Astrocyte (in vitro differentiated cells and primary cell): ENCODE results near the gene SAC3D1. TPM values are rescaled to one million over a fixed set of nuclear protein-coding genes. Genes with fewer than 3 reads are reported as not detected.

Source experiments
- DNase-seq: peaks from one replicate; pipeline ENCODE4 v3.0.0-alpha.2; 2010; ENCODE audit warnings: low read depth
- FAIRE-seq: peaks from 2 replicates; lab custom pipeline; 2011; peaks lifted over from hg19 to GRCh38; lab: Jason Lieb, UNC
- H2AFZ ChIP-seq: 2 replicates; pipeline ENCODE4 v1.6.0; 2012; ENCODE audit warnings: low read depth, low read length, inconsistent platforms
- H3K27ac ChIP-seq: 2 replicates; pipeline ENCODE4 v1.5.1; 2011; ENCODE audit warnings: low read depth, low read length, inconsistent platforms
- H3K27me3 ChIP-seq: 2 replicates; pipeline ENCODE4 v1.6.0; 2011; ENCODE audit warnings: low read length, inconsistent platforms; ENCODE audit not compliant: insufficient read depth
- H3K36me3 ChIP-seq: 2 replicates; pipeline ENCODE4 v1.5.1; 2011; ENCODE audit warnings: low read length, inconsistent platforms; ENCODE audit not compliant: insufficient read depth
- H3K4me1 ChIP-seq: 2 replicates; pipeline ENCODE4 v1.5.1; 2011; ENCODE audit warnings: low read length, inconsistent platforms; ENCODE audit not compliant: insufficient read depth
- H3K4me2 ChIP-seq: 2 replicates; pipeline ENCODE4 v1.6.0; 2012; ENCODE audit warnings: low read length, inconsistent platforms
- H3K4me3 ChIP-seq: 2 replicates; pipeline ENCODE4 v1.5.1; 2011; ENCODE audit warnings: low read depth, mild to moderate bottlenecking, low read length, inconsistent platforms; ENCODE audit not compliant: insufficient read depth
- H3K79me2 ChIP-seq: 2 replicates; pipeline ENCODE4 v1.6.0; 2012; ENCODE audit warnings: mild to moderate bottlenecking, low read length, inconsistent platforms; ENCODE audit not compliant: insufficient read depth
- H3K9ac ChIP-seq: 2 replicates; pipeline ENCODE4 v1.6.0; 2012; ENCODE audit warnings: mild to moderate bottlenecking, low read length, inconsistent platforms
- H3K9me3 ChIP-seq: 2 replicates; pipeline ENCODE4 v1.5.1; 2012; ENCODE audit warnings: low read depth, mild to moderate bottlenecking, low read length, inconsistent platforms; ENCODE audit not compliant: insufficient read depth
- H4K20me1 ChIP-seq: 2 replicates; pipeline ENCODE4 v1.6.0; 2012; ENCODE audit warnings: low read length, inconsistent platforms; ENCODE audit not compliant: insufficient read depth
- H3K27ac Mint-ChIP-seq: one replicate; pipeline ENCODE4 v1.8.0; 2021; ENCODE audit warnings: mild to moderate bottlenecking, mixed read lengths; ENCODE audit not compliant: unreplicated experiment
- H3K27me3 Mint-ChIP-seq: one replicate; pipeline ENCODE4 v1.8.0; 2021; ENCODE audit warnings: low read depth, mixed read lengths; ENCODE audit not compliant: unreplicated experiment
- H3K36me3 Mint-ChIP-seq: one replicate; pipeline ENCODE4 v1.8.0; 2021; ENCODE audit warnings: low read depth, mixed read lengths; ENCODE audit not compliant: unreplicated experiment
- H3K4me1 Mint-ChIP-seq: one replicate; pipeline ENCODE4 v1.8.0; 2021; ENCODE audit warnings: low read depth, mixed read lengths; ENCODE audit not compliant: unreplicated experiment
- H3K4me3 Mint-ChIP-seq: one replicate; pipeline ENCODE4 v1.8.0; 2021; ENCODE audit warnings: mild to moderate bottlenecking, moderate library complexity, mixed read lengths; ENCODE audit not compliant: unreplicated experiment
- H3K9me3 Mint-ChIP-seq: one replicate; pipeline ENCODE4 v1.8.0; 2021; ENCODE audit warnings: mild to moderate bottlenecking, mixed read lengths; ENCODE audit not compliant: unreplicated experiment
- EZH2 ChIP-seq: IDR thresholded peaks from 2 replicates; pipeline ENCODE4 v1.6.1; 2012; ENCODE audit warnings: mild to moderate bottlenecking, low read length, inconsistent platforms; ENCODE audit not compliant: insufficient read depth
- total RNA-seq: library from RNA; stranded (reverse); gene quantifications from 2 replicates; pipeline ENCODE4 v1.2.1, GENCODE V29; 2021
- TF ChIP-seq, protein P1 (sequence below): IDR thresholded peaks from 2 replicates; pipeline ENCODE4 v1.5.1; 2011; ENCODE audit warnings: low read depth, mild to moderate bottlenecking, inconsistent platforms, low read length, moderate library complexity; ENCODE audit not compliant: insufficient read depth

Gene SAC3D1
- total RNA-seq, 1 donor from 2014 or later = 14.6 TPM

DNA sequence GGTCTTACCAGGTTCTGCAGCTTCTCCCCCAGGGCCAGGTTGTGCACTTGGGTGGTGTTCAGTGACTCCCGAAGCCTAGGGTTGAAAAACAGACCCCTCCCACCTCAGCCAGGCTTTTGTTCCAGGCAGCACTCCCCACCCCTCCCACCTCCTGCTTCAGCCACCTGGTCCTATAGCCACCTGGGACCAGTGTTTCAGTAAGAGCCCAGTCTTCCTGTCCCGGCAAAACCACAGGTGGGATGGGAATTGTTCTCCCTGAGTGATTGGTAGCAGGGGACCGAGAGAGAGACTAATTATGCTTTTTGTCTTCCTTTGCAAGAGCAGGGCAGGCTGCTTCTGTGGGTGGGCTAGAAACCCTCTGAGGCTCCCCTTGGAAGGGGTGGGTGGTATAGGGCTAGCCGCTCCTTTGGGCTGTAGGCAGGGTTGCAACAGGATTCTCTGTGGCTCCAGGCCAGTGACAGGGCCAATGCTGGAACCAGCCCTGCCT lies 25.8 kb downstream of the SAC3D1 start:
- Histone ChIP-seq H2AFZ (no peak overlapping the region), H3K27me3 (no peaks in the 10 kb centered on the region), H3K36me3 (no peaks in the 10 kb centered on the region), H4K20me1 (no peaks in the 10 kb centered on the region), H3K79me2 (no peaks in the 10 kb centered on the region), H3K9ac (no peak overlapping the region), H3K9me3 (no peaks in the 10 kb centered on the region), H3K4me1 (no peaks in the 10 kb centered on the region), H3K27ac (no peak overlapping the region), H3K4me2 (no peak overlapping the region), H3K4me3 (no peak overlapping the region)
- H3K9me3 Mint-ChIP-seq = no peaks in the 10 kb centered on the region
- H3K27me3 Mint-ChIP-seq = peaks cover 14% of the 10 kb centered on the region
- no peak overlapping the region for H3K4me3 Mint-ChIP-seq
- H3K36me3 Mint-ChIP-seq = no peaks in the 10 kb centered on the region
- TF ChIP-seq, protein P1, sequence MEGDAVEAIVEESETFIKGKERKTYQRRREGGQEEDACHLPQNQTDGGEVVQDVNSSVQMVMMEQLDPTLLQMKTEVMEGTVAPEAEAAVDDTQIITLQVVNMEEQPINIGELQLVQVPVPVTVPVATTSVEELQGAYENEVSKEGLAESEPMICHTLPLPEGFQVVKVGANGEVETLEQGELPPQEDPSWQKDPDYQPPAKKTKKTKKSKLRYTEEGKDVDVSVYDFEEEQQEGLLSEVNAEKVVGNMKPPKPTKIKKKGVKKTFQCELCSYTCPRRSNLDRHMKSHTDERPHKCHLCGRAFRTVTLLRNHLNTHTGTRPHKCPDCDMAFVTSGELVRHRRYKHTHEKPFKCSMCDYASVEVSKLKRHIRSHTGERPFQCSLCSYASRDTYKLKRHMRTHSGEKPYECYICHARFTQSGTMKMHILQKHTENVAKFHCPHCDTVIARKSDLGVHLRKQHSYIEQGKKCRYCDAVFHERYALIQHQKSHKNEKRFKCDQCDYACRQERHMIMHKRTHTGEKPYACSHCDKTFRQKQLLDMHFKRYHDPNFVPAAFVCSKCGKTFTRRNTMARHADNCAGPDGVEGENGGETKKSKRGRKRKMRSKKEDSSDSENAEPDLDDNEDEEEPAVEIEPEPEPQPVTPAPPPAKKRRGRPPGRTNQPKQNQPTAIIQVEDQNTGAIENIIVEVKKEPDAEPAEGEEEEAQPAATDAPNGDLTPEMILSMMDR = no peak
- no peak for TF ChIP-seq EZH2
- no peak for DNase-seq
- no peaks in the 10 kb centered on the region for H3K4me1 Mint-ChIP-seq
- no peak overlapping the region for H3K27ac Mint-ChIP-seq
- FAIRE-seq = no peak

DNA sequence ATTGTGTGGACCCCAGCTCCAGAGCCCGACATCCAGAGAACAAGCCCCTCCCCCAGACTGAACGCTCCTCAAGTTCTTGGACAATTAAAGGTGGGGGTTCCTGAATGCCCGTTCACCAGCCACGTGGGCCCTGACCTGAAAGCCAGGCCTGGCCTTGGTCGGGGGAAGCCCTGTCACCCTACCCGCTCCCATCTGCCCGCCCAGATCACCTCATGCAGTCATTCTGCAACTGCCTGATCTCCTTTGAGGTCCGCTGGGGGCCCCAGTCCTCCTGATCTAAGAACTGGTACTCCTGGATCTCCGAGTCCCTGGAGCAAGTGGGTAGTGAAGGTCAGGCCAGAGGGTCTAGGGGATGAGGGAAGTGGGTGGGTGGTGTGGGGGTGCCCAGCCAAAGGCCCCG lies 26.4 kb downstream of the SAC3D1 start:
- no peaks in the 10 kb centered on the region for H4K20me1 ChIP-seq
- H3K27me3 ChIP-seq = no peaks in the 10 kb centered on the region
- no peak overlapping the region for H3K4me2 ChIP-seq
- Mint-ChIP-seq H3K4me1 (no peaks in the 10 kb centered on the region), H3K9me3 (no peaks in the 10 kb centered on the region), H3K27ac (peak overlapping the region; percentile 18), H3K27me3 (peaks cover 14% of the 10 kb centered on the region), H3K36me3 (no peaks in the 10 kb centered on the region), H3K4me3 (no peak overlapping the region)
- DNase-seq (no peak), FAIRE-seq (no peak)
- H2AFZ ChIP-seq = no peak overlapping the region
- H3K79me2 ChIP-seq = no peaks in the 10 kb centered on the region
- H3K36me3 ChIP-seq = no peaks in the 10 kb centered on the region
- no peak overlapping the region for H3K27ac ChIP-seq
- H3K4me1 ChIP-seq = no peaks in the 10 kb centered on the region
- no peak overlapping the region for H3K4me3 ChIP-seq
- H3K9me3 ChIP-seq = no peaks in the 10 kb centered on the region
- TF ChIP-seq EZH2 = no peak
- TF ChIP-seq, protein P1 = no peak
- no peak overlapping the region for H3K9ac ChIP-seq

DNA sequence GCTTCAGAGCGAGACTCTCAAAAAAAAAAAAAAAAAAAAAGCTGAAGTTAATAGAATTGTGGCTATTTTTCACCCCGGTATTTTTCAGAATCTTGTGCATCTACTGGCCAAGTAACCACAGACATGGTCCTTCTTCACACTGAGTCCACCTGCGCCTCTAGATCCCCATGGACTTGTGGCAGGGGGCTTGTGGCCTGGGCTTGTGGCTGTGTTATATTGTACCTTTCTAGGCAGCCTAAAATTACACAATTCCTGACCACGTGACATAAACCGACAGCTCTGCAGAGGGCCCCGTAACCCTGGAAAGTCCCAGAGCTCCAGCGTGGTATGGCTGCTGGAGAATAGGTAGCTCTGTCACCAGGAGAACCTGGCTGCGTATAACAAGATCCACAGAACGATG lies 28.2 kb downstream of the SAC3D1 start:
- H3K27me3 ChIP-seq = no peaks in the 10 kb centered on the region
- H3K27ac ChIP-seq = no peak overlapping the region
- no peaks in the 10 kb centered on the region for H3K36me3 Mint-ChIP-seq
- no peaks in the 10 kb centered on the region for H3K4me1 Mint-ChIP-seq
- no peaks in the 10 kb centered on the region for H3K4me1 ChIP-seq
- H3K4me3 Mint-ChIP-seq = no peak overlapping the region
- DNase-seq (no peak), FAIRE-seq (no peak)
- no peak overlapping the region for H3K27ac Mint-ChIP-seq
- H3K79me2 ChIP-seq = no peaks in the 10 kb centered on the region
- no peaks in the 10 kb centered on the region for H4K20me1 ChIP-seq
- H3K9ac ChIP-seq = no peak overlapping the region
- H3K4me3 ChIP-seq = no peak overlapping the region
- H2AFZ ChIP-seq = no peak overlapping the region
- TF ChIP-seq EZH2 = no peak
- TF ChIP-seq, protein P1 = no peak
- H3K36me3 ChIP-seq = no peaks in the 10 kb centered on the region
- no peaks in the 10 kb centered on the region for H3K9me3 Mint-ChIP-seq
- peaks cover 6% of the 10 kb centered on the region for H3K27me3 Mint-ChIP-seq
- no peak overlapping the region for H3K4me2 ChIP-seq
- H3K9me3 ChIP-seq = no peaks in the 10 kb centered on the region
